ENCODE results near the gene RCAN2. TPM values are rescaled to one million over a fixed set of nuclear protein-coding genes. Genes with fewer than 3 reads are reported as not detected.

The RCAN2 gene
- total RNA-seq, 1 experiment from 2014 or later = 3.7 TPM

DNA sequence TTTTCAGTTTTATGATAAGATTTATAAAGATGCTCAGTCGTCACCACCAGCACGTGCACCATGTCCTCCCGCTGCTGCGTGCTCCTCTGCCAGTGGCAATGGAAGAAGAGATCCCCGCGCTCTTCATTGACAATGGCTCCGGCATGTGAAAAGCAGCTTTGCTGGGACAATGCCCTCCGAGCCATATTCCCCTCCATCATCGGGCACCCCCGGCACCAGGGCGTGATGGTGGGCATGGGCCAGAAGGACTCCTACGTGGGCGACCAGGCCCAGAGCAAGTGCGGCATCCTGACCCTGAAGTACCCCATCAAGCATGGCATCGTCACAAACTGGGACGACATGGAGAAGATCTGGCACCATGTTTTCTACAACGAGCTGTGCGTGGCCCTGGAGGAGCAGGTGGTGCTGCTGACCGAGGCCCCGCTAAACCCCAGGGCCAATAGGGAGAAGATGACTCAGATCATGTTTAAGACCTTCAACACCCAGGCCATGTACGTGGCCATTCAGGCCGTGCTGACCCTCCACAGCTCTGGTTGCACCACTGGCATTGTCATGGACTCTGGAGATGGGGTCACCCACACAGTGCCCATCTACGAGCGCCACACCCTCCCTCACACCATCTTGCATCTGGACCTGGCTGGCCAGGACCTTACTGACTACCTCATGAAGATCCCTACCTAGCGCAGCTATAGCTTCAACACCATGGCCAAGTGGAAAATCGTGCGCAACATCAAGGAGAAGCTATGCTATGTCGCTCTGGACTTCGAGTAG lies 286.2 kb downstream of the RCAN2 start:
- H3K4me3 Mint-ChIP-seq (ENCODE audit: low read depth, unreplicated experiment) = no peak overlapping the region
- H3K36me3 Mint-ChIP-seq (ENCODE audit: insufficient read depth, unreplicated experiment) = no peaks in the 10 kb centered on the region
- H3K4me1 Mint-ChIP-seq (ENCODE audit: low read depth, unreplicated experiment) = no peaks in the 10 kb centered on the region
- H3K9me3 Mint-ChIP-seq (ENCODE audit: low read depth, unreplicated experiment) = no peaks in the 10 kb centered on the region
- BruUV-seq (replicated peaks) = no TSS peak
- no peak overlapping the region for H3K27ac Mint-ChIP-seq (ENCODE audit: unreplicated experiment)
- CTCF ChIA-PET = no interaction called here
- peaks cover 72% of the 10 kb centered on the region for H3K27me3 Mint-ChIP-seq (ENCODE audit: unreplicated experiment)
- TF ChIP-seq, protein P1, sequence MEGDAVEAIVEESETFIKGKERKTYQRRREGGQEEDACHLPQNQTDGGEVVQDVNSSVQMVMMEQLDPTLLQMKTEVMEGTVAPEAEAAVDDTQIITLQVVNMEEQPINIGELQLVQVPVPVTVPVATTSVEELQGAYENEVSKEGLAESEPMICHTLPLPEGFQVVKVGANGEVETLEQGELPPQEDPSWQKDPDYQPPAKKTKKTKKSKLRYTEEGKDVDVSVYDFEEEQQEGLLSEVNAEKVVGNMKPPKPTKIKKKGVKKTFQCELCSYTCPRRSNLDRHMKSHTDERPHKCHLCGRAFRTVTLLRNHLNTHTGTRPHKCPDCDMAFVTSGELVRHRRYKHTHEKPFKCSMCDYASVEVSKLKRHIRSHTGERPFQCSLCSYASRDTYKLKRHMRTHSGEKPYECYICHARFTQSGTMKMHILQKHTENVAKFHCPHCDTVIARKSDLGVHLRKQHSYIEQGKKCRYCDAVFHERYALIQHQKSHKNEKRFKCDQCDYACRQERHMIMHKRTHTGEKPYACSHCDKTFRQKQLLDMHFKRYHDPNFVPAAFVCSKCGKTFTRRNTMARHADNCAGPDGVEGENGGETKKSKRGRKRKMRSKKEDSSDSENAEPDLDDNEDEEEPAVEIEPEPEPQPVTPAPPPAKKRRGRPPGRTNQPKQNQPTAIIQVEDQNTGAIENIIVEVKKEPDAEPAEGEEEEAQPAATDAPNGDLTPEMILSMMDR (IDR thresholded peaks at IDR 0.05; ENCODE audit: unreplicated experiment) = no peak
- intact Hi-C loops (cut with micrococcal nuclease; ENCODE audit: unreplicated experiment) = loop anchor here (5.0 to 10.0 kb wide), 2 partner anchors 113 to 270 kb away; no protein-coding TSS in a partner anchor
- DNase-seq = no peak

DNA sequence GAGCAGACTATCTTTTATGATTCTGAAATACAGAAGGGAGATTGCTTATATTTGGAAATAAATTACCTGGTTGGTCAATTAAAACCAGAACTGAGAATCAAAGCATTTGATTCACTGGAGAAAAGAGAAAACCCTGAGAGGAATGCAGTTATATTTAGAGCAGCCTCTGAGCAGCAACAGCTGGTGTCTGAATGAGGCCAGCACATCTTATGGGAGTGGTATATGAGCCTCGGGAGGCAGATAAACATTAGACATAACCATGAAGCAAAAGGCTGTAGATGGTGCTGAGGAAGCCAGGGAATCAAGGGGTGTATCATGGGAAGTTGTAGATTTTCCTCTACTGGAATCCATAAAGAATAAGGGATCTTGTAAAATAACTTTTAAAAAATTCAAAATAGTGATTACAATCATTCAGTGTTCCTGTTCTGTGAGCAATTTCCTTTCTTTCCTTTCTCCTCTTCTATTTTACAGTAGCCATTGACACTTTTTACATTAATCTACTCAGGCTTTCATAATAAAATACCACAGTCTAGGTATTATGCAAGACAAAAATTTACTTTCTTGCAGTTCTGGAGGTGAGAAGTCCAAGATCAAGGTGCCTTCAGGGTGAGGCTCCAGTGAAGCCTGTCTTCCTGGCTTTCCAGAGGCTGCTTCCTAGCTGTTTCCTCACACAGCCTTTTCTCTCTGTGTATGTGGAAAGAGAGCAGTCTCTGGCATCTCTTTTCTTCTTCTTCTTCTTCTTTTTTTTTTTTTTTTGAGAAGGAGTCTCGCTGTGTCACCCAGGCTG lies 287.7 kb downstream of the RCAN2 start:
- no peak overlapping the region for H3K27ac Mint-ChIP-seq (ENCODE audit: unreplicated experiment)
- no peaks in the 10 kb centered on the region for H3K9me3 Mint-ChIP-seq (ENCODE audit: low read depth, unreplicated experiment)
- no peaks in the 10 kb centered on the region for H3K36me3 Mint-ChIP-seq (ENCODE audit: insufficient read depth, unreplicated experiment)
- H3K27me3 Mint-ChIP-seq (ENCODE audit: unreplicated experiment) = peaks cover 72% of the 10 kb centered on the region
- CTCF ChIA-PET = no interaction called here
- BruUV-seq (replicated peaks) = no TSS peak
- intact Hi-C loops (cut with micrococcal nuclease; ENCODE audit: unreplicated experiment) = loop anchor here (10.0 kb wide), 1 partner anchor 269 kb away; no protein-coding TSS in a partner anchor
- TF ChIP-seq, protein P1 (IDR thresholded peaks at IDR 0.05; ENCODE audit: unreplicated experiment) = no peak
- DNase-seq = no peak
- no peak overlapping the region for H3K4me3 Mint-ChIP-seq (ENCODE audit: low read depth, unreplicated experiment)
- no peaks in the 10 kb centered on the region for H3K4me1 Mint-ChIP-seq (ENCODE audit: low read depth, unreplicated experiment)

DNA sequence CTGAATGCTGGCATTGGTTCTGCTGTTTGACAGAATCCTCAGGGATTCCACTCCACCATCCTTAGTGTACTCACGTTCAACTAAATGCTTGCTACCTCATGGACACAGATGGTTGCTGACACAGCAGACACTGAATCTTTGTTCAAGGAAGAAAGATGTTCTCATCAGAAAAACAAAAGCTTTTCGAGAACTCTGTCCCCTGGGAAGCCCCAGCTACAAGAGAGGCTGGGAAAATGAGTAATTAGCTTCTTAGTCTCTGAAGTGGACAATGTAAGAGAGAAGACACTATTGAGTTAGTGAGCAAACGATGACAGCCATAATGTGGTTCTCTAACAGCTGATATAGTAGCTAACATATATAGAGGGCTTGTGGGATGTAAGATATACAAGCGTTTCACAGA lies 289.5 kb downstream of the RCAN2 start:
- CTCF ChIA-PET = interaction anchor here (0.9 kb wide), 1 partner anchor 13 kb away, joined by 3 read pairs; no protein-coding TSS in a partner anchor
- Mint-ChIP-seq H3K27ac (ENCODE audit: unreplicated experiment) (no peak overlapping the region), H3K4me3 (ENCODE audit: low read depth, unreplicated experiment) (no peak overlapping the region), H3K27me3 (ENCODE audit: unreplicated experiment) (peaks cover 86% of the 10 kb centered on the region), H3K36me3 (ENCODE audit: insufficient read depth, unreplicated experiment) (no peaks in the 10 kb centered on the region), H3K9me3 (ENCODE audit: low read depth, unreplicated experiment) (no peaks in the 10 kb centered on the region), H3K4me1 (ENCODE audit: low read depth, unreplicated experiment) (no peaks in the 10 kb centered on the region)
- TF ChIP-seq, protein P1 (IDR thresholded peaks at IDR 0.05; ENCODE audit: unreplicated experiment) = no peak
- BruUV-seq (replicated peaks) = no TSS peak
- intact Hi-C loops (cut with micrococcal nuclease; ENCODE audit: unreplicated experiment) = loop anchor here (10.0 kb wide), 1 partner anchor 267 kb away; no protein-coding TSS in a partner anchor
- no peak for DNase-seq

DNA sequence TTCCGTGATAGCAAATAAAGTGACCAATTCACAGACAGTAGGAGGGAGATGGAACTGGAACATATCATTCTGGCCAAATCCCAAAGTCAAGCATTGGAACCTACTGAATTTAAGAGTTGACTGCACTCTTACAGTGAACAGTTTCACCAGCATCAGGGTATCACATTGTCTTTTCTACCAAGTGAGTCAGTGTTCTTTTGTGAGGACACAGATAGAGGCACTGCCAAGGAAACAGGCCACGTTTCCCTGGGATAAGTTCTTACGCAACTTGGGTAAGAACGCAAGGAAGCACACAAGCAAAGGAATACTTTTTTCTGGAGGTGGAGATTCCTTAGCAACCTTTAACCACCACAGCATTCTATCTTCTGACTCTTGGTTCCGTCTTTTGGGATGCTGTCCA lies 291.9 kb downstream of the RCAN2 start:
- Mint-ChIP-seq H3K36me3 (ENCODE audit: insufficient read depth, unreplicated experiment) (no peaks in the 10 kb centered on the region), H3K9me3 (ENCODE audit: low read depth, unreplicated experiment) (no peaks in the 10 kb centered on the region), H3K27me3 (ENCODE audit: unreplicated experiment) (peaks cover 83% of the 10 kb centered on the region), H3K27ac (ENCODE audit: unreplicated experiment) (no peak overlapping the region), H3K4me1 (ENCODE audit: low read depth, unreplicated experiment) (no peaks in the 10 kb centered on the region), H3K4me3 (ENCODE audit: low read depth, unreplicated experiment) (no peak overlapping the region)
- TF ChIP-seq, protein P1 (IDR thresholded peaks at IDR 0.05; ENCODE audit: unreplicated experiment) = no peak
- BruUV-seq (replicated peaks) = no TSS peak
- no peak for DNase-seq
- intact Hi-C loops (cut with micrococcal nuclease; ENCODE audit: unreplicated experiment) = no loop called here
- CTCF ChIA-PET = no interaction called here

Data from Calu3 (cell line).